ENCODE measurements around the gene SLC35A5. TPM values are rescaled to one million over a fixed set of nuclear protein-coding genes. Genes with fewer than 3 reads are reported as not detected.
A peak's percentile ranks its signal among the peaks of the same experiment; 100 is the strongest.
"Not testable (repeated sequence)": the region's sequence is repeated elsewhere in the genome, so short reads cannot be mapped to it uniquely, and the experiment has no call there.

The SLC35A5 gene
- total RNA-seq, 2 experiments from 2014 or later: 21.7 to 28.1 TPM

GRCh38 chr3:112555535-112556170, 6.2 kb upstream of the SLC35A5 start:
- Mint-ChIP-seq H3K4me1 (peaks cover 38% of the 10 kb centered on the region), H3K36me3 (ENCODE audit: low read depth) (peaks cover 60% of the 10 kb centered on the region), H3K9me3 (peaks cover 8% of the 10 kb centered on the region), H3K27me3 (no peaks in the 10 kb centered on the region), H3K4me3 (no peak overlapping the region), H3K27ac (no peak overlapping the region)
- CTCF ChIA-PET: no interaction called here
- POLR2A ChIA-PET: no interaction called here
- DNase-seq: no peak

GRCh38 chr3:112557976-112558375, 3.9 kb upstream of the SLC35A5 start:
- ChIA-PET POLR2A (interaction anchor here (0.7 kb wide), 1 partner anchor 551 kb away, joined by 3 read pairs; no protein-coding TSS in a partner anchor), CTCF (interaction anchor here (0.7 kb wide), 1 partner anchor 21 kb away, joined by 3 read pairs; no protein-coding TSS in a partner anchor)
- H3K4me3 Mint-ChIP-seq: no peak overlapping the region
- peaks cover 6% of the 10 kb centered on the region for H3K9me3 Mint-ChIP-seq
- peaks cover 42% of the 10 kb centered on the region for H3K4me1 Mint-ChIP-seq
- DNase-seq: no peak
- no peak overlapping the region for H3K27ac Mint-ChIP-seq
- no peaks in the 10 kb centered on the region for H3K27me3 Mint-ChIP-seq
- peaks cover 45% of the 10 kb centered on the region for H3K36me3 Mint-ChIP-seq (ENCODE audit: low read depth)

- H3K36me3 Mint-ChIP-seq (ENCODE audit: low read depth): peaks cover 38% of the 10 kb centered on the region
- peaks cover 45% of the 10 kb centered on the region for H3K4me1 Mint-ChIP-seq
- POLR2A ChIA-PET: no interaction called here
- DNase-seq: no peak
- CTCF ChIA-PET: interaction anchor here (1.0 to 1.5 kb wide), 2 partner anchors 12 to 255 kb away, joined by 4 to 5 read pairs; no protein-coding TSS in a partner anchor
- H3K27ac Mint-ChIP-seq: peak overlapping the region; percentile 97
- peak overlapping the region; percentile 99 for H3K4me3 Mint-ChIP-seq
- no peaks in the 10 kb centered on the region for H3K9me3 Mint-ChIP-seq
- H3K27me3 Mint-ChIP-seq: no peaks in the 10 kb centered on the region
These were observed 1.5 kb upstream of the SLC35A5 start for GRCh38 chr3:112560307-112560706.

GRCh38 chr3:112560721-112561483, 943 bp upstream of the SLC35A5 start:
- Mint-ChIP-seq H3K36me3 (ENCODE audit: low read depth) (peaks cover 32% of the 10 kb centered on the region), H3K4me1 (peaks cover 39% of the 10 kb centered on the region), H3K27ac (peak overlapping the region; percentile 97), H3K27me3 (no peaks in the 10 kb centered on the region), H3K9me3 (no peaks in the 10 kb centered on the region), H3K4me3 (peak overlapping the region; percentile 99)
- peak; percentile 84 for DNase-seq
- POLR2A ChIA-PET: no interaction called here
- CTCF ChIA-PET: interaction anchor here (1.5 kb wide), 1 partner anchor 12 kb away, joined by 4 read pairs; no protein-coding TSS in a partner anchor

- Mint-ChIP-seq H3K9me3 (no peaks in the 10 kb centered on the region), H3K27me3 (no peaks in the 10 kb centered on the region), H3K27ac (peak overlapping the region; percentile 97), H3K4me1 (peaks cover 39% of the 10 kb centered on the region), H3K36me3 (ENCODE audit: low read depth) (peaks cover 34% of the 10 kb centered on the region), H3K4me3 (peak overlapping the region; percentile 99)
- no peak for DNase-seq
- CTCF ChIA-PET: interaction anchor here (0.8 to 2.0 kb wide), 2 partner anchors 253 to 269 kb away, joined by 3 to 6 read pairs; no protein-coding TSS in a partner anchor
- POLR2A ChIA-PET: no interaction called here
These were observed 436 bp upstream of the SLC35A5 start for GRCh38 chr3:112561484-112561733.

GRCh38 chr3:112564247-112564939, 2.5 kb downstream of the SLC35A5 start:
- CTCF ChIA-PET, DNase-seq, H3K27ac Mint-ChIP-seq, H3K4me3 Mint-ChIP-seq, POLR2A ChIA-PET, H3K9me3 Mint-ChIP-seq, H3K27me3 Mint-ChIP-seq: not testable (repeated sequence)
- peaks cover 26% of the 10 kb centered on the region for H3K36me3 Mint-ChIP-seq (ENCODE audit: low read depth)
- peaks cover 35% of the 10 kb centered on the region for H3K4me1 Mint-ChIP-seq

- no peak for DNase-seq
- Mint-ChIP-seq H3K4me1 (peaks cover 33% of the 10 kb centered on the region), H3K9me3 (no peaks in the 10 kb centered on the region), H3K27me3 (no peaks in the 10 kb centered on the region), H3K4me3 (no peak overlapping the region), H3K36me3 (ENCODE audit: low read depth) (peaks cover 26% of the 10 kb centered on the region), H3K27ac (no peak overlapping the region)
- ChIA-PET CTCF (interaction anchor here (0.7 to 1.2 kb wide), 2 partner anchors 17 to 431 kb away, joined by 3 to 4 read pairs; no protein-coding TSS in a partner anchor), POLR2A (no interaction called here)
These were observed 3.1 kb downstream of the SLC35A5 start for GRCh38 chr3:112564940-112565305.

GRCh38 chr3:112568642-112569041, 6.8 kb downstream of the SLC35A5 start:
- DNase-seq: no peak
- Mint-ChIP-seq H3K4me3 (no peak overlapping the region), H3K9me3 (no peaks in the 10 kb centered on the region), H3K27ac (no peak overlapping the region), H3K27me3 (no peaks in the 10 kb centered on the region), H3K36me3 (ENCODE audit: low read depth) (peaks cover 37% of the 10 kb centered on the region), H3K4me1 (peaks cover 16% of the 10 kb centered on the region)
- ChIA-PET POLR2A (no interaction called here), CTCF (interaction anchor here (1.0 to 2.7 kb wide), 4 partner anchors 10 to 338 kb away, joined by 3 to 11 read pairs (median 5); partner anchors contain the start of gene SLC9C1)

GRCh38 chr3:112569265-112569664, 7.4 kb downstream of the SLC35A5 start:
- CTCF ChIA-PET: interaction anchor here (0.8 to 2.7 kb wide), 5 partner anchors 9 to 785 kb away, joined by 3 to 11 read pairs (median 4); partner anchors contain the start of gene SLC9C1
- Mint-ChIP-seq H3K4me1 (peaks cover 12% of the 10 kb centered on the region), H3K36me3 (ENCODE audit: low read depth) (peaks cover 36% of the 10 kb centered on the region), H3K9me3 (no peaks in the 10 kb centered on the region), H3K4me3 (no peak overlapping the region), H3K27me3 (no peaks in the 10 kb centered on the region), H3K27ac (no peak overlapping the region)
- POLR2A ChIA-PET: no interaction called here
- no peak for DNase-seq

- no peak for DNase-seq
- CTCF ChIA-PET: interaction anchor here (0.7 kb wide), 1 partner anchor 10 kb away, joined by 3 read pairs; no protein-coding TSS in a partner anchor
- Mint-ChIP-seq H3K4me3 (no peak overlapping the region), H3K9me3 (no peaks in the 10 kb centered on the region), H3K4me1 (peaks cover 8% of the 10 kb centered on the region), H3K36me3 (ENCODE audit: low read depth) (peaks cover 29% of the 10 kb centered on the region), H3K27me3 (no peaks in the 10 kb centered on the region), H3K27ac (no peak overlapping the region)
- POLR2A ChIA-PET: no interaction called here
These were observed 10.9 kb downstream of the SLC35A5 start for GRCh38 chr3:112572701-112573100.

GRCh38 chr3:112579232-112579631, 17.4 kb downstream of the SLC35A5 start:
- no peak overlapping the region for H3K27ac Mint-ChIP-seq
- no peaks in the 10 kb centered on the region for H3K9me3 Mint-ChIP-seq
- CTCF ChIA-PET: interaction anchor here (2.0 kb wide), 1 partner anchor 11 kb away, joined by 11 read pairs; no protein-coding TSS in a partner anchor
- H3K4me3 Mint-ChIP-seq: no peak overlapping the region
- no peak for DNase-seq
- POLR2A ChIA-PET: no interaction called here
- no peaks in the 10 kb centered on the region for H3K27me3 Mint-ChIP-seq
- H3K4me1 Mint-ChIP-seq: peaks cover 5% of the 10 kb centered on the region
- H3K36me3 Mint-ChIP-seq (ENCODE audit: low read depth): peaks cover 18% of the 10 kb centered on the region

GRCh38 chr3:112579697-112580096, 17.9 kb downstream of the SLC35A5 start:
- no peak overlapping the region for H3K27ac Mint-ChIP-seq
- no peaks in the 10 kb centered on the region for H3K9me3 Mint-ChIP-seq
- CTCF ChIA-PET: no interaction called here
- no peak overlapping the region for H3K4me3 Mint-ChIP-seq
- H3K36me3 Mint-ChIP-seq (ENCODE audit: low read depth): peaks cover 22% of the 10 kb centered on the region
- H3K27me3 Mint-ChIP-seq: no peaks in the 10 kb centered on the region
- peaks cover 5% of the 10 kb centered on the region for H3K4me1 Mint-ChIP-seq
- no peak for DNase-seq
- POLR2A ChIA-PET: no interaction called here
